VCaP (cell line): ENCODE data around the gene RGS10.

Experiments
- H3K27ac ChIP-seq: fragments of 450-650 bp; 2 replicates; pipeline ENCODE4 v1.5.1; 2017
- CTCF ChIP-seq: fragments of 450-650 bp; conservative IDR thresholded peaks from 2 replicates; pipeline ENCODE4 v1.5.1; 2017; ENCODE audit warnings: mild to moderate bottlenecking, moderate library complexity

Gene RGS10

GRCh38 chr10:119555178-119555784, 12.8 kb upstream of the RGS10 start:
- no peak overlapping the region for H3K27ac ChIP-seq
- no peak for TF ChIP-seq CTCF

GRCh38 chr10:119550827-119551226, 8.3 kb upstream of the RGS10 start:
- no peak for TF ChIP-seq CTCF

GRCh38 chr10:119549247-119549999, 6.9 kb upstream of the RGS10 start:
- H3K27ac ChIP-seq: no peak overlapping the region
- no peak for TF ChIP-seq CTCF

More at GRCh38 chr10:119550827-119551226, 8.3 kb upstream of the RGS10 start:
- no peak overlapping the region for H3K27ac ChIP-seq

GRCh38 chr10:119546009-119546408, 3.5 kb upstream of the RGS10 start:
- no peak for TF ChIP-seq CTCF
- no peak overlapping the region for H3K27ac ChIP-seq

- no peak for TF ChIP-seq CTCF
- no peak overlapping the region for H3K27ac ChIP-seq
Observed at GRCh38 chr10:119545310-119545709, 2.8 kb upstream of the RGS10 start.

GRCh38 chr10:119543814-119544642, 1.5 kb upstream of the RGS10 start:
- H3K27ac ChIP-seq: peak overlapping the region; percentile 88; the same call in 1 of the 2 replicates
- TF ChIP-seq CTCF: peak; percentile 27
